ENCODE results near the gene SYNE2. TPM values are rescaled to one million over a fixed set of nuclear protein-coding genes. Genes with fewer than 3 reads are reported as not detected.

SYNE2 gene
- total and polyA plus RNA-seq, 2 donors from 2014 or later: 65.9 to 461 TPM

DNA sequence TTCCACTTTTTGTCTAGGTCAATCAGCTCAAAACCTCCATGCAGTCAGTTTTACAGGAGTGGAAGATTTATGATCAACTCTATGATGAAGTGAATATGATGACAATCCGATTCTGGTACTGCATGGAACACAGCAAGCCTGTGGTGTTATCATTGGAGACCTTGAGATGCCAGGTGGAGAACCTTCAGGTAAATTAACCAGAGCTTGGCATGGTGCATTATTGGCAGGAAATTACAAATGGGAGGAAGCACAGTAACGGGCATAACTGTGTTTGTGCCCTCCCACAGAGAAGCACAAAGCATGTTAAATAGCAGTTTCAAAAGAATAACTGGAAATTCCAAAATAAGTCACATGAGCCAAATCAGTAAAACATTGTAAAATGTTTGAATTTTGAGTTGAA lies 305.8 kb downstream of the SYNE2 start:
- Histone ChIP-seq H3K9ac (ENCODE audit: low read length in 3 of 3) (no peak overlapping the region), H3K4me1 (ENCODE audit: control insufficient read depth in 2 of 3, insufficient read depth in 2 of 3, low read depth in 1 of 3, low read length in 3 of 3) (no peaks in the 10 kb centered on the region), H3K4me3 (ENCODE audit: low read length in 3 of 3) (no peak overlapping the region), H3K27me3 (ENCODE audit: control insufficient read depth, insufficient read depth, low read length) (no peaks in the 10 kb centered on the region), H3K36me3 (ENCODE audit: control insufficient read depth in 2 of 3, insufficient read depth in 3 of 3, low read length in 3 of 3) (peaks cover 7 to 58% (median 38%) of the 10 kb centered on the region in 3 donors), H3K9me3 (ENCODE audit: control insufficient read depth in 2 of 3, insufficient read depth in 1 of 3, low read length in 3 of 3) (no peaks in the 10 kb centered on the region), H3K27ac (ENCODE audit: low read depth in 2 of 2, low read length in 2 of 2) (no peak overlapping the region)
- FAIRE-seq (no peak), DNase-seq (no peak)
- intact Hi-C loops (cut with DNase I): no loop called here
- no peak for TF ChIP-seq CTCF (IDR thresholded peaks at IDR 0.05; ENCODE audit: borderline replicate concordance, extremely low read depth, insufficient read depth)

- Histone ChIP-seq H3K9me3 (ENCODE audit: control insufficient read depth in 2 of 3, insufficient read depth in 1 of 3, low read length in 3 of 3) (no peaks in the 10 kb centered on the region), H3K27ac (ENCODE audit: low read depth in 2 of 2, low read length in 2 of 2) (no peak overlapping the region), H3K9ac (ENCODE audit: low read length in 3 of 3) (no peak overlapping the region), H3K27me3 (ENCODE audit: control insufficient read depth, insufficient read depth, low read length) (no peaks in the 10 kb centered on the region), H3K36me3 (ENCODE audit: control insufficient read depth in 2 of 3, insufficient read depth in 3 of 3, low read length in 3 of 3) (peaks cover 8 to 58% (median 38%) of the 10 kb centered on the region in 3 donors), H3K4me1 (ENCODE audit: control insufficient read depth in 2 of 3, insufficient read depth in 2 of 3, low read depth in 1 of 3, low read length in 3 of 3) (no peaks in the 10 kb centered on the region), H3K4me3 (ENCODE audit: low read length in 3 of 3) (no peak overlapping the region)
- no peak for FAIRE-seq
- intact Hi-C loops (cut with DNase I): no loop called here
- DNase-seq: no peak
- no peak for TF ChIP-seq CTCF (IDR thresholded peaks at IDR 0.05; ENCODE audit: borderline replicate concordance, extremely low read depth, insufficient read depth)
These were observed 306.8 kb downstream of the SYNE2 start for GRCh38 chr14:64159588-64159987.

DNA sequence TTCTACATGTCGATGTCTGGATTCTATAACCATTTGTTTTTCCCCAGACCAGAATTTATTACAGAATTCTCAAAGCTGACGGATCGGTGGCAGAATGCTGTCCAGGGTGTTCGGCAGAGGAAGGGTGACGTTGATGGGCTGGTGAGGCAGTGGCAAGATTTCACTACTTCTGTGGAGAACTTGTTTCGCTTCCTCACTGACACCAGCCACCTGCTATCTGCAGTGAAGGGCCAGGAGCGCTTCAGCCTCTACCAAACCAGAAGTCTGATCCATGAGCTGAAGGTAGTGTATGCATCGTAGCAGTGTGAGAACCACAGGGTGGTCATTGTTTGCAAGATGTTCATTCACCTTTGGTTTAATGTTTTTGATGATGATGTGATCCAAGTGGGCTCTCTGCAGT lies 317.4 kb downstream of the SYNE2 start:
- no peak for FAIRE-seq
- DNase-seq: no peak
- no peak overlapping the region for H3K4me3 ChIP-seq (ENCODE audit: low read length in 3 of 3)
- H3K27me3 ChIP-seq (ENCODE audit: control insufficient read depth, insufficient read depth, low read length): no peaks in the 10 kb centered on the region
- no peak overlapping the region for H3K27ac ChIP-seq (ENCODE audit: low read depth in 2 of 2, low read length in 2 of 2)
- H3K4me1 ChIP-seq (ENCODE audit: control insufficient read depth in 2 of 3, insufficient read depth in 2 of 3, low read depth in 1 of 3, low read length in 3 of 3): no peaks in the 10 kb centered on the region
- TF ChIP-seq CTCF (IDR thresholded peaks at IDR 0.05; ENCODE audit: borderline replicate concordance, extremely low read depth, insufficient read depth): no peak
- no peaks in the 10 kb centered on the region for H3K9me3 ChIP-seq (ENCODE audit: control insufficient read depth in 2 of 3, insufficient read depth in 1 of 3, low read length in 3 of 3)
- no peak overlapping the region for H3K9ac ChIP-seq (ENCODE audit: low read length in 3 of 3)
- intact Hi-C loops (cut with DNase I): no loop called here
- H3K36me3 ChIP-seq (ENCODE audit: control insufficient read depth in 2 of 3, insufficient read depth in 3 of 3, low read length in 3 of 3): peaks cover 7 to 75% (median 48%) of the 10 kb centered on the region in 3 donors

Data from kidney (tissue), 14 donors.